Astrocyte (in vitro differentiated cells and primary cell): Measurements from ENCODE around the gene TAP1. TPM values are rescaled to one million over a fixed set of nuclear protein-coding genes. Genes with fewer than 3 reads are reported as not detected.

Experiments used
- DNase-seq: peaks from one replicate; pipeline ENCODE4 v3.0.0-alpha.2; 2010; ENCODE audit warnings: low read depth
- FAIRE-seq: peaks from 2 replicates; lab custom pipeline; 2011; peaks lifted over from hg19 to GRCh38; lab: Jason Lieb, UNC
- H2AFZ ChIP-seq: 2 replicates; pipeline ENCODE4 v1.6.0; 2012; ENCODE audit warnings: low read depth, low read length, inconsistent platforms
- H3K27ac ChIP-seq: 2 replicates; pipeline ENCODE4 v1.5.1; 2011; ENCODE audit warnings: low read depth, low read length, inconsistent platforms
- H3K27me3 ChIP-seq: 2 replicates; pipeline ENCODE4 v1.6.0; 2011; ENCODE audit warnings: low read length, inconsistent platforms; ENCODE audit not compliant: insufficient read depth
- H3K36me3 ChIP-seq: 2 replicates; pipeline ENCODE4 v1.5.1; 2011; ENCODE audit warnings: low read length, inconsistent platforms; ENCODE audit not compliant: insufficient read depth
- H3K4me1 ChIP-seq: 2 replicates; pipeline ENCODE4 v1.5.1; 2011; ENCODE audit warnings: low read length, inconsistent platforms; ENCODE audit not compliant: insufficient read depth
- H3K4me2 ChIP-seq: 2 replicates; pipeline ENCODE4 v1.6.0; 2012; ENCODE audit warnings: low read length, inconsistent platforms
- H3K4me3 ChIP-seq: 2 replicates; pipeline ENCODE4 v1.5.1; 2011; ENCODE audit warnings: low read depth, mild to moderate bottlenecking, low read length, inconsistent platforms; ENCODE audit not compliant: insufficient read depth
- H3K79me2 ChIP-seq: 2 replicates; pipeline ENCODE4 v1.6.0; 2012; ENCODE audit warnings: mild to moderate bottlenecking, low read length, inconsistent platforms; ENCODE audit not compliant: insufficient read depth
- H3K9ac ChIP-seq: 2 replicates; pipeline ENCODE4 v1.6.0; 2012; ENCODE audit warnings: mild to moderate bottlenecking, low read length, inconsistent platforms
- H3K9me3 ChIP-seq: 2 replicates; pipeline ENCODE4 v1.5.1; 2012; ENCODE audit warnings: low read depth, mild to moderate bottlenecking, low read length, inconsistent platforms; ENCODE audit not compliant: insufficient read depth
- H4K20me1 ChIP-seq: 2 replicates; pipeline ENCODE4 v1.6.0; 2012; ENCODE audit warnings: low read length, inconsistent platforms; ENCODE audit not compliant: insufficient read depth
- H3K27ac Mint-ChIP-seq: one replicate; pipeline ENCODE4 v1.8.0; 2021; ENCODE audit warnings: mild to moderate bottlenecking, mixed read lengths; ENCODE audit not compliant: unreplicated experiment
- H3K27me3 Mint-ChIP-seq: one replicate; pipeline ENCODE4 v1.8.0; 2021; ENCODE audit warnings: low read depth, mixed read lengths; ENCODE audit not compliant: unreplicated experiment
- H3K36me3 Mint-ChIP-seq: one replicate; pipeline ENCODE4 v1.8.0; 2021; ENCODE audit warnings: low read depth, mixed read lengths; ENCODE audit not compliant: unreplicated experiment
- H3K4me1 Mint-ChIP-seq: one replicate; pipeline ENCODE4 v1.8.0; 2021; ENCODE audit warnings: low read depth, mixed read lengths; ENCODE audit not compliant: unreplicated experiment
- H3K4me3 Mint-ChIP-seq: one replicate; pipeline ENCODE4 v1.8.0; 2021; ENCODE audit warnings: mild to moderate bottlenecking, moderate library complexity, mixed read lengths; ENCODE audit not compliant: unreplicated experiment
- H3K9me3 Mint-ChIP-seq: one replicate; pipeline ENCODE4 v1.8.0; 2021; ENCODE audit warnings: mild to moderate bottlenecking, mixed read lengths; ENCODE audit not compliant: unreplicated experiment
- EZH2 ChIP-seq: IDR thresholded peaks from 2 replicates; pipeline ENCODE4 v1.6.1; 2012; ENCODE audit warnings: mild to moderate bottlenecking, low read length, inconsistent platforms; ENCODE audit not compliant: insufficient read depth
- total RNA-seq: library from RNA; stranded (reverse); gene quantifications from 2 replicates; pipeline ENCODE4 v1.2.1, GENCODE V29; 2021
- TF ChIP-seq, protein P1 (sequence below): IDR thresholded peaks from 2 replicates; pipeline ENCODE4 v1.5.1; 2011; ENCODE audit warnings: low read depth, mild to moderate bottlenecking, inconsistent platforms, low read length, moderate library complexity; ENCODE audit not compliant: insufficient read depth

The TAP1 gene
- total RNA-seq, 1 donor from 2014 or later = 135 TPM

DNA sequence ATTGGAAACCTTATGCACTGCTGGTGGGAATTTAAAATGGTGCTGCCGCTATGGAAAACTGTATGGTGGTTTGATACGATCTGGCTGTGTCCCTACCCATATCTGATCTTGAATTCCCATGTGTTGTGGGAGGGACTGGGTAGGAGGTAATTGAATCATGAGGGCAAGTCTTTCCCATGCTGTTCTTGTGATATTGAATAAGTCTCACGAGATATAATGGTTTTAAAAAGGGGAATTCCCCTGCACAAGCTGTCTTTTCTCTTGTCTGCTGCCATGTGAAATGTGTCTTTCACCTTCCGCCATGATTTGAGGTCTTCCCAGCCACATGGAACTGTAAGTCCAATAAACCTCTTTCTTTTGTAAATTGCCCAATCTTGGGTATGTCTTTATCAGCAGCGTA lies 19.8 kb downstream of the TAP1 start:
- H3K36me3 ChIP-seq = no peaks in the 10 kb centered on the region
- no peak for FAIRE-seq
- H3K27ac Mint-ChIP-seq = no peak overlapping the region

DNA sequence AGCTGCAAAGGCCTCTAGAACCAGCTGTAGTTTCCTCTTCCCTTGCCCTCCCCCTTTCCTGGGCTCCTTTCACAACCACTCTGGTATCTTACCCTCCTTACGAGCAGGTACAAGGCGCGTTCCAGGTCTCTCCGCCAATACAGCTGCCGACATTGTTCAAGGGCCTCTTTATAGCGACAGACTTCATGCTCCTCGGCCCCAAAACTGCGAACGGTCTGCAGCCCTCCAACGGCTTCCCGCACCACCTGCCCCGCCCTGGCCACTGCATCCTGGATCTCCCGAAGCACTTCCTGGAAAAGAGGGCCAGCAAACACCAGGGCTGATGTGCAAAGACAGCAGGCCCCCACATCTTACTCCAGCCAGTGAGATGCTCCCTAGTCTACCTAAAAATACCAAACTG lies 21.0 kb downstream of the TAP1 start:
- Histone ChIP-seq H3K4me2 (no peak overlapping the region), H3K27me3 (no peaks in the 10 kb centered on the region), H4K20me1 (peaks cover 8% of the 10 kb centered on the region), H3K9ac (no peak overlapping the region), H3K36me3 (peaks cover 4% of the 10 kb centered on the region), H2AFZ (no peak overlapping the region), H3K4me3 (no peak overlapping the region), H3K9me3 (no peaks in the 10 kb centered on the region), H3K4me1 (peaks cover 5% of the 10 kb centered on the region), H3K27ac (no peak overlapping the region), H3K79me2 (peaks cover 6% of the 10 kb centered on the region)
- no peak overlapping the region for H3K27ac Mint-ChIP-seq
- DNase-seq (no peak), FAIRE-seq (no peak)
- H3K27me3 Mint-ChIP-seq = no peaks in the 10 kb centered on the region
- no peaks in the 10 kb centered on the region for H3K9me3 Mint-ChIP-seq
- TF ChIP-seq, protein P1, sequence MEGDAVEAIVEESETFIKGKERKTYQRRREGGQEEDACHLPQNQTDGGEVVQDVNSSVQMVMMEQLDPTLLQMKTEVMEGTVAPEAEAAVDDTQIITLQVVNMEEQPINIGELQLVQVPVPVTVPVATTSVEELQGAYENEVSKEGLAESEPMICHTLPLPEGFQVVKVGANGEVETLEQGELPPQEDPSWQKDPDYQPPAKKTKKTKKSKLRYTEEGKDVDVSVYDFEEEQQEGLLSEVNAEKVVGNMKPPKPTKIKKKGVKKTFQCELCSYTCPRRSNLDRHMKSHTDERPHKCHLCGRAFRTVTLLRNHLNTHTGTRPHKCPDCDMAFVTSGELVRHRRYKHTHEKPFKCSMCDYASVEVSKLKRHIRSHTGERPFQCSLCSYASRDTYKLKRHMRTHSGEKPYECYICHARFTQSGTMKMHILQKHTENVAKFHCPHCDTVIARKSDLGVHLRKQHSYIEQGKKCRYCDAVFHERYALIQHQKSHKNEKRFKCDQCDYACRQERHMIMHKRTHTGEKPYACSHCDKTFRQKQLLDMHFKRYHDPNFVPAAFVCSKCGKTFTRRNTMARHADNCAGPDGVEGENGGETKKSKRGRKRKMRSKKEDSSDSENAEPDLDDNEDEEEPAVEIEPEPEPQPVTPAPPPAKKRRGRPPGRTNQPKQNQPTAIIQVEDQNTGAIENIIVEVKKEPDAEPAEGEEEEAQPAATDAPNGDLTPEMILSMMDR = no peak
- no peak for TF ChIP-seq EZH2
- peaks cover 46% of the 10 kb centered on the region for H3K36me3 Mint-ChIP-seq
- no peak overlapping the region for H3K4me3 Mint-ChIP-seq
- peaks cover 19% of the 10 kb centered on the region for H3K4me1 Mint-ChIP-seq

More for the DNA sequence above, 19.8 kb downstream of the TAP1 start:
- Mint-ChIP-seq H3K4me3 (no peak overlapping the region), H3K9me3 (no peaks in the 10 kb centered on the region), H3K4me1 (peaks cover 19% of the 10 kb centered on the region), H3K36me3 (peaks cover 45% of the 10 kb centered on the region), H3K27me3 (no peaks in the 10 kb centered on the region)
- TF ChIP-seq EZH2 = no peak
- TF ChIP-seq, protein P1 = no peak
- no peak overlapping the region for H3K27ac ChIP-seq
- no peaks in the 10 kb centered on the region for H3K9me3 ChIP-seq
- no peak overlapping the region for H3K4me2 ChIP-seq
- no peak for DNase-seq
- H3K9ac ChIP-seq = no peak overlapping the region
- no peak overlapping the region for H2AFZ ChIP-seq
- peaks cover 8% of the 10 kb centered on the region for H4K20me1 ChIP-seq
- H3K27me3 ChIP-seq = no peaks in the 10 kb centered on the region
- peaks cover 9% of the 10 kb centered on the region for H3K79me2 ChIP-seq
- peaks cover 10% of the 10 kb centered on the region for H3K4me1 ChIP-seq
- H3K4me3 ChIP-seq = no peak overlapping the region

DNA sequence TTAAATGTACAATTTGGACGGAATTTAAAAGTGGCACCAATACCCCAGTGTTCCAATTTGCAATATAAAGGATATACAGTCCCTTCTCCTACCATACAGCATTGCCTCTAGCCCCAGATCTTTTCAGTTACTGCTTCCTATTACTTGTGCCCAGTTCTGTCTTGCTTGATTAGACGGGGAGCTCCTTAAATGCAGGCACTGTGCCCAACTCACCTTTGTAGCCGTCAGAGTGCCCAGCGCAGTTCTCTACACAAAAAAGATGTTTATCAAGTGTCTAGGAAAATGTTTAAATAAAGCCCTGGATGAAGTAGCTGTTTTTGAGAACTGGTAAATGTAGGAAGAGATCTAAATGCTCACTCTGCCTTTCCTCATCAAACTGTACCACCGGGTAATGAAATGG lies 22.6 kb downstream of the TAP1 start:
- H3K27me3 ChIP-seq = no peaks in the 10 kb centered on the region
- Mint-ChIP-seq H3K9me3 (no peaks in the 10 kb centered on the region), H3K27me3 (no peaks in the 10 kb centered on the region), H3K4me3 (no peak overlapping the region), H3K27ac (no peak overlapping the region), H3K36me3 (peaks cover 48% of the 10 kb centered on the region), H3K4me1 (peaks cover 18% of the 10 kb centered on the region)
- H2AFZ ChIP-seq = no peak overlapping the region
- H3K4me3 ChIP-seq = no peak overlapping the region
- no peak for TF ChIP-seq EZH2
- TF ChIP-seq, protein P1 = no peak
- H3K9me3 ChIP-seq = no peaks in the 10 kb centered on the region
- no peak overlapping the region for H3K4me2 ChIP-seq
- H3K36me3 ChIP-seq = peaks cover 6% of the 10 kb centered on the region
- no peaks in the 10 kb centered on the region for H3K79me2 ChIP-seq
- H4K20me1 ChIP-seq = no peaks in the 10 kb centered on the region
- FAIRE-seq (no peak), DNase-seq (no peak)
- no peak overlapping the region for H3K27ac ChIP-seq
- no peak overlapping the region for H3K9ac ChIP-seq
- H3K4me1 ChIP-seq = no peaks in the 10 kb centered on the region
